Type B pancreatic cell (in vitro differentiated cells): ENCODE results near the gene ZNF827. TPM values are rescaled to one million over a fixed set of nuclear protein-coding genes. Genes with fewer than 3 reads are reported as not detected.

Experiments used
- DNase-seq: peaks from one replicate; pipeline ENCODE4 v3.0.0; 2021; ENCODE audit warnings: mixed read lengths; ENCODE audit not compliant: unreplicated experiment; ENCODE audit errors: extremely low spot score
- H3K27ac Mint-ChIP-seq: 2 replicates; pipeline ENCODE4 v1.8.0; 2021; ENCODE audit warnings: mild to moderate bottlenecking, mixed read lengths
- H3K27me3 Mint-ChIP-seq: 2 replicates; pipeline ENCODE4 v1.8.0; 2021; ENCODE audit warnings: mixed read lengths
- H3K36me3 Mint-ChIP-seq: 2 replicates; pipeline ENCODE4 v1.8.0; 2021; ENCODE audit warnings: mixed read lengths
- H3K4me1 Mint-ChIP-seq: one replicate; pipeline ENCODE4 v1.8.0; 2021; ENCODE audit warnings: mixed read lengths; ENCODE audit not compliant: unreplicated experiment
- H3K4me3 Mint-ChIP-seq: 2 replicates; pipeline ENCODE4 v1.8.0; 2021; ENCODE audit warnings: mild to moderate bottlenecking, mixed read lengths
- H3K9me3 Mint-ChIP-seq: 2 replicates; pipeline ENCODE4 v1.8.0; 2021; ENCODE audit warnings: mixed read lengths
- total RNA-seq: library from RNA; stranded (reverse); gene quantifications from 2 replicates; pipeline ENCODE4 v1.2.1, GENCODE V29; 2021; ENCODE audit warnings: low replicate concordance
- TF ChIP-seq, protein P1 (sequence below): fragments of 200-600 bp; sonication (generic); conservative IDR thresholded peaks from 2 replicates; pipeline ENCODE4 v1.5.0; 2021; ENCODE audit warnings: antibody characterized with exemption, mild to moderate bottlenecking

ZNF827 gene
- total RNA-seq, 1 donor from 2014 or later = 39.9 TPM

GRCh38 chr4:145770124-145770523 is 168.5 kb downstream of the ZNF827 start:
- Mint-ChIP-seq H3K27me3 (no peaks in the 10 kb centered on the region), H3K9me3 (no peaks in the 10 kb centered on the region), H3K36me3 (peaks cover 52% of the 10 kb centered on the region), H3K4me3 (no peak overlapping the region), H3K27ac (no peak overlapping the region), H3K4me1 (no peaks in the 10 kb centered on the region)
- TF ChIP-seq, protein P1, sequence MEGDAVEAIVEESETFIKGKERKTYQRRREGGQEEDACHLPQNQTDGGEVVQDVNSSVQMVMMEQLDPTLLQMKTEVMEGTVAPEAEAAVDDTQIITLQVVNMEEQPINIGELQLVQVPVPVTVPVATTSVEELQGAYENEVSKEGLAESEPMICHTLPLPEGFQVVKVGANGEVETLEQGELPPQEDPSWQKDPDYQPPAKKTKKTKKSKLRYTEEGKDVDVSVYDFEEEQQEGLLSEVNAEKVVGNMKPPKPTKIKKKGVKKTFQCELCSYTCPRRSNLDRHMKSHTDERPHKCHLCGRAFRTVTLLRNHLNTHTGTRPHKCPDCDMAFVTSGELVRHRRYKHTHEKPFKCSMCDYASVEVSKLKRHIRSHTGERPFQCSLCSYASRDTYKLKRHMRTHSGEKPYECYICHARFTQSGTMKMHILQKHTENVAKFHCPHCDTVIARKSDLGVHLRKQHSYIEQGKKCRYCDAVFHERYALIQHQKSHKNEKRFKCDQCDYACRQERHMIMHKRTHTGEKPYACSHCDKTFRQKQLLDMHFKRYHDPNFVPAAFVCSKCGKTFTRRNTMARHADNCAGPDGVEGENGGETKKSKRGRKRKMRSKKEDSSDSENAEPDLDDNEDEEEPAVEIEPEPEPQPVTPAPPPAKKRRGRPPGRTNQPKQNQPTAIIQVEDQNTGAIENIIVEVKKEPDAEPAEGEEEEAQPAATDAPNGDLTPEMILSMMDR = no peak
- DNase-seq = no peak

DNA sequence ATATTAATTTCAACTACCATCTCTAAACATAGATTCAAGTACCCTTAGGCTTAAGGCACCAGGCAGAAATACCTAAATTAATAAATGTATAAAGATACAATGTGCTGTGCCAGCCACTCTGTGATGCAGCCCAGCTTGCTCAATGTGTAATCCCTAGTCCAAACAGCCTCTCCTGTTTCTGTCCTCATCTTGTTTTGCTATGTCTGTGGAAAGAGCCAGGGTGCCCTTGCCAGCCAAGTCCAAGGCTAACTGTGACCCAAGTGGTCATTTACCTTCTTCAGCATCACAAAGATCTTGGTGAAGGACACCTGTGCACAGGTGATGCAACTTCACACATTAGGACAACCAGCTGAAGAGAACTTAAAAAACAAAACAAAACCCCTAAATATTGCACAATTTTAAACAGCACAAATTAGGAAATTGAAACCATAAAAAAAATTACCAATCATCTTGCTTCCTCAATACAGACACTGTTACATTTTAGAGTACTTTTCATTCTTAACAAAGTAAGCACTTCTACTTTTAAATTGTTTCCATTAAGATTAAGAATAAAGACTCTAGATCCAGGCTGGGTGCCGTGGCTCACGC is 169.1 kb downstream of the ZNF827 start:
- H3K27ac Mint-ChIP-seq = no peak overlapping the region

GRCh38 chr4:145766273-145766672 is 172.3 kb downstream of the ZNF827 start:
- no peaks in the 10 kb centered on the region for H3K9me3 Mint-ChIP-seq
- H3K36me3 Mint-ChIP-seq = peaks cover 51% of the 10 kb centered on the region
- no peak overlapping the region for H3K27ac Mint-ChIP-seq

More for the DNA sequence above, 169.1 kb downstream of the ZNF827 start:
- H3K27me3 Mint-ChIP-seq = no peaks in the 10 kb centered on the region
- H3K4me1 Mint-ChIP-seq = no peaks in the 10 kb centered on the region
- no peaks in the 10 kb centered on the region for H3K9me3 Mint-ChIP-seq
- DNase-seq = no peak
- no peak overlapping the region for H3K4me3 Mint-ChIP-seq
- peaks cover 56% of the 10 kb centered on the region for H3K36me3 Mint-ChIP-seq
- TF ChIP-seq, protein P1 = no peak

GRCh38 chr4:145763399-145763798 is 175.2 kb downstream of the ZNF827 start:
- Mint-ChIP-seq H3K4me3 (no peak overlapping the region), H3K36me3 (peaks cover 69% of the 10 kb centered on the region), H3K9me3 (no peaks in the 10 kb centered on the region), H3K27ac (no peak overlapping the region), H3K4me1 (no peaks in the 10 kb centered on the region), H3K27me3 (no peaks in the 10 kb centered on the region)
- DNase-seq = no peak
- TF ChIP-seq, protein P1 = no peak

More at GRCh38 chr4:145766273-145766672, 172.3 kb downstream of the ZNF827 start:
- DNase-seq = no peak
- Mint-ChIP-seq H3K27me3 (no peaks in the 10 kb centered on the region), H3K4me1 (no peaks in the 10 kb centered on the region), H3K4me3 (no peak overlapping the region)
- TF ChIP-seq, protein P1 = no peak

GRCh38 chr4:145762719-145763118 is 175.9 kb downstream of the ZNF827 start:
- H3K9me3 Mint-ChIP-seq = no peaks in the 10 kb centered on the region
- no peak overlapping the region for H3K27ac Mint-ChIP-seq
- DNase-seq = no peak
- H3K27me3 Mint-ChIP-seq = no peaks in the 10 kb centered on the region
- no peak overlapping the region for H3K4me3 Mint-ChIP-seq
- H3K36me3 Mint-ChIP-seq = peaks cover 71% of the 10 kb centered on the region
- no peaks in the 10 kb centered on the region for H3K4me1 Mint-ChIP-seq
- TF ChIP-seq, protein P1 = no peak
